Neural progenitor cell (in vitro differentiated cells): ENCODE measurements around the gene SKIC3. TPM values are rescaled to one million over a fixed set of nuclear protein-coding genes. Genes with fewer than 3 reads are reported as not detected.

Source experiments
- DNase-seq: peaks from one replicate; pipeline ENCODE4 v3.0.0-alpha.2; 2016; ENCODE audit warnings: low spot score
- H2AFZ ChIP-seq: fragments of 200-600 bp; sonication (generic); replicated peaks from 2 replicates; pipeline ENCODE4 v1.6.1; 2016; ENCODE audit warnings: antibody characterized with exemption
- H3F3A ChIP-seq: fragments of 200-600 bp; sonication (generic); 2 replicates; pipeline ENCODE4 v1.6.1; 2016; ENCODE audit warnings: antibody characterized with exemption, low read depth
- H3K27ac ChIP-seq: fragments of 200-600 bp; sonication (generic); 2 replicates; pipeline ENCODE4 v1.5.1; 2016; ENCODE audit warnings: mild to moderate bottlenecking
- H3K27me3 ChIP-seq: fragments of 200-600 bp; sonication (generic); 2 replicates; pipeline ENCODE4 v1.6.1; 2016; ENCODE audit warnings: mild to moderate bottlenecking, moderate library complexity
- H3K36me3 ChIP-seq: fragments of 200-600 bp; sonication (generic); 2 replicates; pipeline ENCODE4 v1.5.1; 2016
- H3K4me1 ChIP-seq: fragments of 200-600 bp; sonication (generic); 2 replicates; pipeline ENCODE4 v1.6.1; 2016; ENCODE audit warnings: mixed run types
- H3K4me2 ChIP-seq: fragments of 200-600 bp; sonication (generic); 2 replicates; pipeline ENCODE4 v1.6.1; 2016
- H3K4me3 ChIP-seq: fragments of 200-600 bp; sonication (generic); 2 replicates; pipeline ENCODE4 v1.5.1; 2016
- H3K79me2 ChIP-seq: fragments of 200-600 bp; sonication (generic); 2 replicates; pipeline ENCODE4 v1.6.1; 2016; ENCODE audit warnings: low read depth
- H3K9ac ChIP-seq: fragments of 200-600 bp; sonication (generic); 2 replicates; pipeline ENCODE4 v1.6.1; 2016
- H3K9me3 ChIP-seq: fragments of 200-600 bp; sonication (generic); 2 replicates; pipeline ENCODE4 v1.5.1; 2016; ENCODE audit warnings: low read depth
- H4K20me1 ChIP-seq: fragments of 200-600 bp; sonication (generic); 2 replicates; pipeline ENCODE4 v1.6.1; 2016; ENCODE audit warnings: low read depth
- H3K27ac Mint-ChIP-seq: 3 replicates; pipeline ENCODE4 v1.8.0; 2021; ENCODE audit warnings: mixed read lengths
- H3K27me3 Mint-ChIP-seq: 2 replicates; pipeline ENCODE4 v1.8.0; 2022; ENCODE audit warnings: low read depth, mild to moderate bottlenecking, inconsistent platforms, moderate library complexity, mixed read lengths; ENCODE audit not compliant: insufficient read depth
- H3K36me3 Mint-ChIP-seq: 3 replicates; pipeline ENCODE4 v1.8.0; 2021; ENCODE audit warnings: mixed read lengths
- H3K4me1 Mint-ChIP-seq: 3 replicates; pipeline ENCODE4 v1.8.0; 2021; ENCODE audit warnings: mixed read lengths
- H3K4me3 Mint-ChIP-seq: 3 replicates; pipeline ENCODE4 v1.8.0; 2021; ENCODE audit warnings: mild to moderate bottlenecking, moderate library complexity, mixed read lengths
- H3K9me3 Mint-ChIP-seq: 3 replicates; pipeline ENCODE4 v1.8.0; 2020; ENCODE audit warnings: mixed read lengths
- CTCF ChIP-seq: fragments of 200-600 bp; sonication (generic); IDR thresholded peaks from 2 replicates; pipeline ENCODE4 v1.5.1; 2017; ENCODE audit warnings: antibody characterized with exemption, mild to moderate bottlenecking
- EZH2 ChIP-seq: fragments of 200-600 bp; sonication (generic); IDR thresholded peaks from 2 replicates; pipeline ENCODE4 v1.6.1; 2017; ENCODE audit warnings: antibody characterized with exemption, mild to moderate bottlenecking, moderate library complexity
- EZH2phosphoT487 ChIP-seq: fragments of 200-600 bp; sonication (generic); IDR thresholded peaks from 2 replicates; pipeline ENCODE4 v1.6.1; 2017; ENCODE audit warnings: antibody characterized with exemption
- total RNA-seq: library from RNA; depleted of rRNA; stranded (reverse); fragments of >200 nt; gene quantifications from 2 replicates; pipeline ENCODE4 v1.2.3, GENCODE V29; 2015; ENCODE audit warnings: low replicate concordance

The SKIC3 gene
- total RNA-seq, 1 donor from 2014 or later, result 132 TPM

- H3K27me3 Mint-ChIP-seq, result no peaks in the 10 kb centered on the region
- Histone ChIP-seq H3K9me3 (no peaks in the 10 kb centered on the region), H3K27me3 (no peaks in the 10 kb centered on the region), H3K4me2 (no peak overlapping the region), H3K4me3 (no peak overlapping the region), H3K36me3 (peaks cover 37% of the 10 kb centered on the region), H3K9ac (no peak overlapping the region), H2AFZ (no peak overlapping the region), H4K20me1 (no peaks in the 10 kb centered on the region), H3K27ac (no peak overlapping the region), H3F3A (no peaks in the 10 kb centered on the region), H3K4me1 (no peaks in the 10 kb centered on the region), H3K79me2 (no peaks in the 10 kb centered on the region)
- H3K4me1 Mint-ChIP-seq, result no peaks in the 10 kb centered on the region
- no peak for TF ChIP-seq CTCF
- TF ChIP-seq EZH2, result no peak
- no peak for TF ChIP-seq EZH2phosphoT487
- H3K4me3 Mint-ChIP-seq, result no peak overlapping the region
- peaks cover 12% of the 10 kb centered on the region for H3K36me3 Mint-ChIP-seq
- no peak for DNase-seq
- no peak overlapping the region for H3K27ac Mint-ChIP-seq
- no peaks in the 10 kb centered on the region for H3K9me3 Mint-ChIP-seq
Measured at GRCh38 chr5:95519681-95520080, 35.1 kb downstream of the SKIC3 start.

DNA sequence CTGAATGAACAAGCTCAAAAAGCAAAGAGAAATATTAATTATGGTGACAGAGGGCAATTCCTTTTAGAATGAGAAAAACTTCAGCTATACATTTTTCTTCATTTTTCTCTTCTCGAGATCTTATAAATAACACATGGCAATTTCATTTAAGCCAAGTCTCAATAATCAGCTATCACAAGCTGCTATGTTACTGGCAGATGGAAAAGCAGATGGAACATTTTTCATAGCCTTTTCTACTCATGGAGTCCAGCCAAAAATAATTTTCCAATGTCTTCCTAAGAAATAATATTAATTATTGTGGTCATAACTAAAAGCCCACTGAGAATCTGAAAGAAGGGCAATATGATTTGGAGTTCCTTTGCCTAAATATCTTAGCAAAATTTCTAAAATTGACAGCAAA lies 35.6 kb downstream of the SKIC3 start:
- TF ChIP-seq EZH2phosphoT487, result no peak
- TF ChIP-seq EZH2, result no peak
- TF ChIP-seq CTCF, result no peak
- Histone ChIP-seq H3K4me1 (no peaks in the 10 kb centered on the region), H3K9ac (no peak overlapping the region), H3K36me3 (peaks cover 41% of the 10 kb centered on the region), H3K27me3 (no peaks in the 10 kb centered on the region), H3K79me2 (no peaks in the 10 kb centered on the region), H3K9me3 (no peaks in the 10 kb centered on the region), H3K4me2 (no peak overlapping the region), H4K20me1 (no peaks in the 10 kb centered on the region), H3K4me3 (no peak overlapping the region), H3F3A (no peaks in the 10 kb centered on the region), H3K27ac (no peak overlapping the region), H2AFZ (no peak overlapping the region)
- Mint-ChIP-seq H3K27ac (no peak overlapping the region), H3K36me3 (peaks cover 12% of the 10 kb centered on the region), H3K27me3 (no peaks in the 10 kb centered on the region), H3K4me1 (no peaks in the 10 kb centered on the region), H3K4me3 (no peak overlapping the region), H3K9me3 (no peaks in the 10 kb centered on the region)
- DNase-seq, result no peak

DNA sequence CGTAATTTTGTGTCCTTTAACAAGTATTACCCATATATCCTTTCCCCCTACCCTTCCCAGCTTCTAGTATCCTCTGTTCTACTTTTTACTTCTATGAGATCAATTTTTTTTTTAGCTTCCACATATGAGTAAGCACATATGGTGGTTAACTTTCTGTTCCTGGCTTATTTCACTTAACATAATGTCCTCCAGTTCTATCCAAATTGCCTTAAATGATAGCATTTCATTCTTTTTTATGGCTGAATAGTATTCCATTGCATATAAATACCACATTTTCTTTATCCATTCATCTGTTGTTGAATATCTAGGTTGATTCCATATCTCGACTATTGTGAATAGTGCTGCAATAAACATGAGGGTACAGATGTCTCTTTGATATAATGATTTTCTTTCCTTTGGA lies 36.4 kb downstream of the SKIC3 start:
- H3K9me3 Mint-ChIP-seq, result no peaks in the 10 kb centered on the region
- Histone ChIP-seq H3K9ac (no peak overlapping the region), H3K36me3 (peaks cover 47% of the 10 kb centered on the region), H3K9me3 (no peaks in the 10 kb centered on the region), H3K27ac (no peak overlapping the region), H4K20me1 (no peaks in the 10 kb centered on the region), H3K4me1 (no peaks in the 10 kb centered on the region), H3K4me2 (no peak overlapping the region), H3K4me3 (no peak overlapping the region), H3K79me2 (no peaks in the 10 kb centered on the region), H2AFZ (no peak overlapping the region), H3F3A (no peaks in the 10 kb centered on the region), H3K27me3 (no peaks in the 10 kb centered on the region)
- H3K4me1 Mint-ChIP-seq, result no peaks in the 10 kb centered on the region
- no peaks in the 10 kb centered on the region for H3K27me3 Mint-ChIP-seq
- peaks cover 12% of the 10 kb centered on the region for H3K36me3 Mint-ChIP-seq
- no peak overlapping the region for H3K4me3 Mint-ChIP-seq
- TF ChIP-seq CTCF, result no peak
- no peak for TF ChIP-seq EZH2phosphoT487
- no peak for TF ChIP-seq EZH2
- H3K27ac Mint-ChIP-seq, result no peak overlapping the region
- DNase-seq, result no peak

DNA sequence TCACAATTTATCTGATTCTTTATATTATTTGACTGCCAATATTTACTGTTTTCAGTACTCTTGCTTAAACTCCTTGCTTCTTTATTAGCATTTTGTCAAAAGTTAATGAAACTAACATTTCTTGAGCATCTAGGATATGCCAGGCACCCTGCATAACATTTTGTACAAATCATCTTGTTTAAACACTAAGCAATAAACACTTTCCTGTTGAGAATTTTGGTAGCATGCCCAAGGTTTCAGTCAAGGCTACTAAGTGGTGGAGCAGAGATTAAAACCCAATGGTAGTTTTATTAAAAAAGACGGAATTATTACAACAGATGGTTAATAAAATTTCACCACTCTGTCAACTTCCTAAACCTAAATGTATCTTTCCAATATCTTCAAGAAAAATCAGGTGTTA lies 43.2 kb downstream of the SKIC3 start:
- H3F3A ChIP-seq, result no peaks in the 10 kb centered on the region
- TF ChIP-seq EZH2phosphoT487 (no peak), EZH2 (no peak), CTCF (no peak)
- no peak overlapping the region for H3K27ac ChIP-seq
- H3K9ac ChIP-seq, result no peak overlapping the region
- no peaks in the 10 kb centered on the region for H3K9me3 ChIP-seq
- Mint-ChIP-seq H3K27ac (no peak overlapping the region), H3K4me1 (no peaks in the 10 kb centered on the region), H3K9me3 (no peaks in the 10 kb centered on the region), H3K36me3 (peaks cover 23% of the 10 kb centered on the region), H3K4me3 (no peak overlapping the region), H3K27me3 (no peaks in the 10 kb centered on the region)
- H2AFZ ChIP-seq, result no peak overlapping the region
- DNase-seq, result no peak
- no peaks in the 10 kb centered on the region for H3K79me2 ChIP-seq
- H3K36me3 ChIP-seq, result peaks cover 30% of the 10 kb centered on the region
- H3K4me3 ChIP-seq, result no peak overlapping the region
- H3K4me1 ChIP-seq, result no peaks in the 10 kb centered on the region
- no peaks in the 10 kb centered on the region for H3K27me3 ChIP-seq
- H3K4me2 ChIP-seq, result no peak overlapping the region
- H4K20me1 ChIP-seq, result no peaks in the 10 kb centered on the region
